Adrenal gland (tissue), 12 donors: ENCODE measurements around the gene ATP23. TPM values are rescaled to one million over a fixed set of nuclear protein-coding genes. Genes with fewer than 3 reads are reported as not detected.

Experiments
- DNase-seq, 7 donors: peaks; one replicate each; pipeline ENCODE4 v3.0.0-alpha.2; 2019 to 2020
- H3K27ac ChIP-seq, 5 donors: fragments of 200-600 bp; sonication (generic) in 4 of 5; 1 replicate in 3 of 5; 2 replicates in 2 of 5; pipeline versions ENCODE4 v1.5.1 to v1.8.0; 2016 to 2020; ENCODE audit warnings: mild to moderate bottlenecking in 1 of 5
- H3K27me3 ChIP-seq: fragments of 200-600 bp; 2 replicates; pipeline ENCODE4 v1.8.0; 2021
- H3K36me3 ChIP-seq, 2 donors: fragments of 200-600 bp; replicated peaks in 1 of 2; 1 replicate in 1 of 2; 2 replicates in 1 of 2; pipeline versions ENCODE4 v1.5.1 to v1.8.0; 2018 to 2022
- H3K4me1 ChIP-seq, 2 donors: fragments of 200-600 bp; replicated peaks in 1 of 2; 1 replicate in 1 of 2; 2 replicates in 1 of 2; pipeline versions ENCODE4 v1.5.1 to v1.8.0; 2018 to 2021
- H3K4me3 ChIP-seq, 4 donors: fragments of 200-600 bp; sonication (generic) in 3 of 4; one replicate each; pipeline ENCODE4 v1.5.1; 2016 to 2018
- H3K9me3 ChIP-seq, 3 donors: fragments of 200-600 bp; sonication (generic) in 1 of 3; replicated peaks in 1 of 3; 1 replicate in 2 of 3; 2 replicates in 1 of 3; pipeline versions ENCODE4 v1.5.1 to v1.8.0; 2016 to 2021
- POLR2A ChIP-seq, 2 donors: fragments of 450-650 bp; IDR thresholded peaks; one replicate each; pipeline ENCODE4 v1.6.1; 2017; ENCODE audit warnings: antibody characterized with exemption in 2 of 2, mild to moderate bottlenecking in 2 of 2, moderate library complexity in 1 of 2
- whole genome bisulfite sequencing, 4 donors: extraction: QIAGEN DNeasy Blood & Tissue Kit in 2 of 4; methylation state at CpG; one replicate each; pipeline versions ENCODE4 v1.1.5 to v1.1.7; 2013 to 2017; 5-methylcytosine and 5-hydroxymethylcytosine counted together
- intact Hi-C, 2 donors: fragments of 100-400 bp; cut with DNase I; formaldehyde crosslinking; loops; one replicate each; pipeline versions ENCODE4 v1.14.1 to v1.15.0; 2022 to 2023
- polyA plus RNA-seq, 3 donors: library from polyadenylated mRNA; stranded (reverse); fragments of 200-250 nt in 2 of 3; fragments of 350-450 nt in 1 of 3; fragmentation: Illumina TruSeq in 1 of 3; extraction: RNeasy Lipid Tissue Mini Kit (QIAGEN cat#74804) in 1 of 3; gene quantifications; one replicate each; pipeline ENCODE4 v1.2.3, GENCODE V29; 2013 to 2014
- total RNA-seq, 9 donors: library from RNA; depleted of rRNA in 4 of 9; stranded (reverse); fragments of >200 nt in 4 of 9; fragments of 120-200 nt in 1 of 9; fragmentation: NEBNext Ultra II Directional in 1 of 9; extraction: Animal tissue kit (Norgen Biotek cat#: 25700) in 1 of 9; gene quantifications; one replicate each; pipeline versions ENCODE4 v1.1.0 to v1.2.4, GENCODE V29; 2013 to 2023
- TF ChIP-seq, protein P1 (sequence below), 6 experiments: fragments of 450-650 bp in 4 of 6; fragments of 200-600 bp in 2 of 6; sonication (generic) in 1 of 6; IDR thresholded peaks; 1 replicate in 5 of 6; 2 replicates in 1 of 6; pipeline versions ENCODE4 v1.5.1 to v1.8.0; 2016 to 2021; ENCODE audit warnings: antibody characterized with exemption in 6 of 6, mild to moderate bottlenecking in 2 of 6, moderate library complexity in 1 of 6
- donor health status: healthy with polysubstance abuse.
- donor health status: Bipolar disorder and iron deficiency.
- donor health status: DM: yes; HTN: yes; CAD: no.
- donor health status: DM: no; HTN: no; CAD: no.
- donor health status: DM: no; HTN: no; CAD: no.
- donor health status: DM: yes; HTN: yes; CAD: no.

ATP23 gene
- total and polyA plus RNA-seq, 12 donors = 4.2 to 20.0 (median 7.8) TPM

DNA sequence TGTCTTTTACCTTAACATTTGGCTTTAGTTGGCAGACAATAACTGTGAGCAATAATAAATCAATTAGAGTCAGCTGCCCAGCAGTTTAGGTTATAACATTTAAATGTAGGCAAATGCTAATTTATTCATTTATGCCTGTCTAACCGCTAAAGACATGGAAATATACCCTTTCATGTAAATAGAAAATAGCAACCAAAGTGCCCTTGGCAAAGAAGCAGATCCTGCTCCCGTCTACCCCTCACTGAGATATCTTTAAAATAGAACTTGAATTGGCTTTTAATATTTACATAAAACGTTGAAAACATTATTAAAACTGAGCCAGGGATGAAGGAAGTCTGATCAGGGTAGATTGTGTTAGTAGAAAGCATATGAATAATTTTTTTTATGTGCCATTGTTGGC lies 67.3 kb downstream of the ATP23 start:
- TF ChIP-seq, protein P1, sequence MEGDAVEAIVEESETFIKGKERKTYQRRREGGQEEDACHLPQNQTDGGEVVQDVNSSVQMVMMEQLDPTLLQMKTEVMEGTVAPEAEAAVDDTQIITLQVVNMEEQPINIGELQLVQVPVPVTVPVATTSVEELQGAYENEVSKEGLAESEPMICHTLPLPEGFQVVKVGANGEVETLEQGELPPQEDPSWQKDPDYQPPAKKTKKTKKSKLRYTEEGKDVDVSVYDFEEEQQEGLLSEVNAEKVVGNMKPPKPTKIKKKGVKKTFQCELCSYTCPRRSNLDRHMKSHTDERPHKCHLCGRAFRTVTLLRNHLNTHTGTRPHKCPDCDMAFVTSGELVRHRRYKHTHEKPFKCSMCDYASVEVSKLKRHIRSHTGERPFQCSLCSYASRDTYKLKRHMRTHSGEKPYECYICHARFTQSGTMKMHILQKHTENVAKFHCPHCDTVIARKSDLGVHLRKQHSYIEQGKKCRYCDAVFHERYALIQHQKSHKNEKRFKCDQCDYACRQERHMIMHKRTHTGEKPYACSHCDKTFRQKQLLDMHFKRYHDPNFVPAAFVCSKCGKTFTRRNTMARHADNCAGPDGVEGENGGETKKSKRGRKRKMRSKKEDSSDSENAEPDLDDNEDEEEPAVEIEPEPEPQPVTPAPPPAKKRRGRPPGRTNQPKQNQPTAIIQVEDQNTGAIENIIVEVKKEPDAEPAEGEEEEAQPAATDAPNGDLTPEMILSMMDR (IDR thresholded peaks at IDR 0.05) = no peak
- no peak for TF ChIP-seq POLR2A (IDR thresholded peaks at IDR 0.05)
- H3K4me1 ChIP-seq = no peaks in the 10 kb centered on the region
- no peak for DNase-seq
- H3K27ac ChIP-seq = no peak overlapping the region
- intact Hi-C loops = no loop called here
- H3K9me3 ChIP-seq = no peaks in the 10 kb centered on the region
- no peaks in the 10 kb centered on the region for H3K27me3 ChIP-seq
- 39 to 59% (median 44%) methylated on average over 2 to 3 of the region's 3 CpGs for WGBS, 4 donors
- H3K4me3 ChIP-seq = no peak overlapping the region
- no peaks in the 10 kb centered on the region for H3K36me3 ChIP-seq

Other genes starting within 250 kb of the ATP23 start
- gene OS9, start 247.4 kb upstream of the ATP23 start, total RNA-seq = 100 to 1,000 TPM; 157 to 428 (median 293) TPM
- 100 to 1,000 TPM; 155 to 282 (median 234) TPM for gene OS9, start 247.4 kb upstream of the ATP23 start, polyA plus RNA-seq
- gene AGAP2, start 202.8 kb upstream of the ATP23 start, total RNA-seq = 1 to 10 TPM in 7 of 9 donors, under 1 TPM in 2; 0.50 to 4.0 (median 1.8) TPM
- gene AGAP2, start 202.8 kb upstream of the ATP23 start, polyA plus RNA-seq = 1 to 10 TPM; 1.9 to 8.1 (median 2.6) TPM
- gene TSPAN31, start 196.5 kb upstream of the ATP23 start, total RNA-seq = 100 to 1,000 TPM in 1 of 9 donors, 10 to 100 TPM in 8; 44.2 to 115 (median 58.1) TPM
- gene TSPAN31, start 196.5 kb upstream of the ATP23 start, polyA plus RNA-seq = 10 to 100 TPM; 25.3 to 50.7 (median 45.1) TPM
- gene CDK4, start 189.3 kb upstream of the ATP23 start, total RNA-seq = 100 to 1,000 TPM in 8 of 9 donors, 10 to 100 TPM in 1; 90.9 to 197 (median 145) TPM
- 10 to 100 TPM; 46.8 to 78.8 (median 66.1) TPM for gene CDK4, start 189.3 kb upstream of the ATP23 start, polyA plus RNA-seq
- gene MARCHF9, start 186.5 kb upstream of the ATP23 start, total RNA-seq = 10 to 100 TPM in 7 of 9 donors, 1 to 10 TPM in 2; 6.7 to 23.4 (median 16.5) TPM
- 10 to 100 TPM in 2 of 3 donors, 1 to 10 TPM in 1; 9.5 to 45.1 (median 44.0) TPM for gene MARCHF9, start 186.5 kb upstream of the ATP23 start, polyA plus RNA-seq
- gene CYP27B1, start 174.5 kb upstream of the ATP23 start, total RNA-seq = 10 to 100 TPM in 1 of 9 donors, 1 to 10 TPM in 7, under 1 TPM in 1; 0.48 to 10.4 (median 2.8) TPM
- gene CYP27B1, start 174.5 kb upstream of the ATP23 start, polyA plus RNA-seq = 1 to 10 TPM; 2.5 to 3.8 (median 3.5) TPM
- gene METTL1, start 169.5 kb upstream of the ATP23 start, total RNA-seq = 10 to 100 TPM in 8 of 9 donors, 1 to 10 TPM in 1; 4.7 to 56.8 (median 22.6) TPM
- gene METTL1, start 169.5 kb upstream of the ATP23 start, polyA plus RNA-seq = 10 to 100 TPM; 53.4 to 87.8 (median 62.6) TPM
- 10 to 100 TPM in 5 of 9 donors, 1 to 10 TPM in 4; 4.3 to 35.9 (median 11.8) TPM for gene EEF1AKMT3, start 169.0 kb upstream of the ATP23 start, total RNA-seq
- gene EEF1AKMT3, start 169.0 kb upstream of the ATP23 start, polyA plus RNA-seq = 1 to 10 TPM; 2.4 to 9.9 (median 3.4) TPM
- 100 to 1,000 TPM in 2 of 9 donors, 10 to 100 TPM in 7; 40.4 to 107 (median 70.4) TPM for gene TSFM, start 158.8 kb upstream of the ATP23 start, total RNA-seq
- 10 to 100 TPM; 31.5 to 82.6 (median 62.5) TPM for gene TSFM, start 158.8 kb upstream of the ATP23 start, polyA plus RNA-seq
- gene AVIL, start 122.8 kb upstream of the ATP23 start, total RNA-seq = 10 to 100 TPM in 1 of 9 donors, 1 to 10 TPM in 8; 1.5 to 10.3 (median 4.5) TPM
- 10 to 100 TPM in 2 of 3 donors, 1 to 10 TPM in 1; 5.0 to 32.6 (median 27.9) TPM for gene AVIL, start 122.8 kb upstream of the ATP23 start, polyA plus RNA-seq
- 100 to 1,000 TPM in 7 of 9 donors, 10 to 100 TPM in 2; 89.2 to 275 (median 250) TPM for gene CTDSP2, start 94.8 kb upstream of the ATP23 start, total RNA-seq
- 10 to 100 TPM; 42.9 to 89.6 (median 51.3) TPM for gene CTDSP2, start 94.8 kb upstream of the ATP23 start, polyA plus RNA-seq